Mesenchymal stem cell (in vitro differentiated cells and primary cell): ENCODE data around the gene VPS37B.

ENCODE experiments used
- DNase-seq: peaks from one replicate; pipeline ENCODE4 v3.0.0-alpha.2; 2013
- H2AFZ ChIP-seq: one replicate; pipeline ENCODE4 v1.6.1; 2013; ENCODE audit warnings: low read depth, mild to moderate bottlenecking, control low read depth, inconsistent platforms, low read length, moderate library complexity
- H2AK5ac ChIP-seq: 2 replicates; pipeline ENCODE4 v1.6.1; 2013; ENCODE audit warnings: low read length, moderate library complexity, mild to moderate bottlenecking, inconsistent platforms; ENCODE audit not compliant: severe bottlenecking
- H2BK120ac ChIP-seq: one replicate; pipeline ENCODE4 v1.6.1; 2013; ENCODE audit warnings: low read depth, mild to moderate bottlenecking, inconsistent platforms, low read length, moderate library complexity
- H2BK12ac ChIP-seq, 2 experiments: one replicate each; pipeline ENCODE4 v1.6.1; 2013; ENCODE audit warnings: inconsistent platforms in 2 of 2, low read length in 2 of 2, mild to moderate bottlenecking in 2 of 2, moderate library complexity in 2 of 2, control low read depth in 1 of 2
- H2BK15ac ChIP-seq: one replicate; pipeline ENCODE4 v1.6.1; 2013; ENCODE audit warnings: mild to moderate bottlenecking, low read depth, inconsistent platforms; ENCODE audit not compliant: poor library complexity, severe bottlenecking
- H2BK5ac ChIP-seq: 2 replicates; pipeline ENCODE4 v1.6.1; 2013; ENCODE audit warnings: low read depth, mild to moderate bottlenecking, low read length, control low read depth, inconsistent platforms; ENCODE audit not compliant: poor library complexity, severe bottlenecking
- H3K14ac ChIP-seq, 2 experiments: one replicate each; pipeline ENCODE4 v1.6.1; 2013; ENCODE audit warnings: inconsistent platforms in 2 of 2, low read length in 2 of 2, control low read depth in 1 of 2, mild to moderate bottlenecking in 1 of 2, moderate library complexity in 1 of 2
- H3K18ac ChIP-seq, 2 experiments: one replicate each; pipeline ENCODE4 v1.6.1; 2013; ENCODE audit warnings: inconsistent platforms in 2 of 2, low read length in 2 of 2, control low read depth in 1 of 2, low read depth in 1 of 2, mild to moderate bottlenecking in 1 of 2
- H3K23ac ChIP-seq, 2 experiments: one replicate each; pipeline ENCODE4 v1.6.1; 2013; ENCODE audit warnings: inconsistent platforms in 2 of 2, low read length in 2 of 2, mild to moderate bottlenecking in 2 of 2, moderate library complexity in 2 of 2, control low read depth in 1 of 2
- H3K27ac ChIP-seq: 2 replicates; pipeline ENCODE4 v1.5.1; 2013; ENCODE audit warnings: mild to moderate bottlenecking, moderate library complexity, low read length, control low read depth, inconsistent platforms; ENCODE audit not compliant: poor library complexity, severe bottlenecking
- H3K27me3 ChIP-seq, 2 experiments: 2 replicates each; pipeline versions ENCODE4 v1.6.1 to v1.7.0; 2013; ENCODE audit warnings: low read length in 2 of 2, mild to moderate bottlenecking in 2 of 2, moderate library complexity in 2 of 2, control low read depth in 1 of 2, inconsistent platforms in 1 of 2; ENCODE audit not compliant: control insufficient read depth in 1 of 2, insufficient read depth in 1 of 2
- H3K36me3 ChIP-seq, 2 experiments: 2 replicates each; pipeline versions ENCODE4 v1.6.1 to v1.7.0; 2013; ENCODE audit warnings: low read length in 2 of 2, control low read depth in 1 of 2, inconsistent platforms in 1 of 2, low read depth in 1 of 2, mild to moderate bottlenecking in 1 of 2; ENCODE audit not compliant: insufficient read depth in 2 of 2, control insufficient read depth in 1 of 2
- H3K4ac ChIP-seq, 2 experiments: one replicate each; pipeline ENCODE4 v1.6.1; 2013; ENCODE audit warnings: inconsistent platforms in 2 of 2, low read length in 2 of 2, mild to moderate bottlenecking in 2 of 2, moderate library complexity in 2 of 2, control low read depth in 1 of 2, low read depth in 1 of 2
- H3K4me1 ChIP-seq: 2 replicates; pipeline ENCODE4 v1.6.1; 2013; ENCODE audit warnings: low read depth, low read length, control low read depth; ENCODE audit not compliant: control insufficient read depth, insufficient read depth
- H3K4me2 ChIP-seq: 2 replicates; pipeline ENCODE4 v1.6.1; 2013; ENCODE audit warnings: low read length, mild to moderate bottlenecking, inconsistent platforms; ENCODE audit not compliant: poor library complexity, severe bottlenecking
- H3K4me3 ChIP-seq, 2 experiments: 2 replicates each; pipeline versions ENCODE4 v1.5.1 to v1.7.0; 2013; ENCODE audit warnings: low read length in 2 of 2, mild to moderate bottlenecking in 2 of 2, control low read depth in 1 of 2, low read depth in 1 of 2; ENCODE audit not compliant: insufficient read depth in 1 of 2
- H3K79me1 ChIP-seq: replicated peaks from 2 replicates; pipeline ENCODE4 v1.6.1; 2013; ENCODE audit warnings: mild to moderate bottlenecking, control low read depth, low read length, inconsistent platforms; ENCODE audit not compliant: poor library complexity, severe bottlenecking
- H3K9ac ChIP-seq: 2 replicates; pipeline ENCODE4 v1.7.0; 2013; ENCODE audit warnings: mild to moderate bottlenecking, low read length, moderate library complexity
- H3K9me3 ChIP-seq: 2 replicates; pipeline ENCODE4 v1.7.0; 2013; ENCODE audit warnings: mild to moderate bottlenecking, low read length; ENCODE audit not compliant: control insufficient read depth
- H4K8ac ChIP-seq: one replicate; pipeline ENCODE4 v1.6.1; 2013; ENCODE audit warnings: inconsistent platforms, mild to moderate bottlenecking, low read length, moderate library complexity
- H4K91ac ChIP-seq: one replicate; pipeline ENCODE4 v1.6.1; 2013; ENCODE audit warnings: mild to moderate bottlenecking, low read length, inconsistent platforms
- WGBS: methylation state at CpG from one replicate; pipeline ENCODE4 v1.1.7; 2013; ENCODE audit warnings: mixed read lengths; 5-methylcytosine and 5-hydroxymethylcytosine counted together

The VPS37B gene

DNA sequence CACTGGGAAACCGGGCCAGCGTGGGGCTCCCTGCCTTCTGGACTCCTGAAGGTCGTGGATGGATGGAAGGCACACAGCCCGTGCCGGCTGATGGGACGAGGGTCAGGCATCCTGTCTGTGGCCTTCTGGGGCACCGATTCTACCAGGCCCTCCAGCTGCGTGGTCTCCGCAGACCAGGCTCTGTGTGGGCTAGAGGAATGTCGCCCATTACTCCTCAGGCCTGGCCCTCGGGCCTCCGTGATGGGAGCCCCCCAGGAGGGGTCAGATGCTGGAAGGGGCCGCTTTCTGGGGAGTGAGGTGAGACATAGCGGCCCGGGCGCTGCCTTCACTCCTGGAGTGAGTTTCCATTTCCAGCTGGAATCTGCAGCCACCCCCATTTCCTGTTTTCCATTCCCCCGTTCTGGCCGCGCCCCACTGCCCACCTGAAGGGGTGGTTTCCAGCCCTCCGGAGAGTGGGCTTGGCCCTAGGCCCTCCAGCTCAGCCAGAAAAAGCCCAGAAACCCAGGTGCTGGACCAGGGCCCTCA, 33.8 kb downstream of the VPS37B start:
- no peaks in the 10 kb centered on the region for H3K27me3 ChIP-seq
- H2BK15ac ChIP-seq = no peak overlapping the region
- no peak overlapping the region for H2BK5ac ChIP-seq
- H4K91ac ChIP-seq = no peak overlapping the region
- peak overlapping the region; percentile 13 for H3K27ac ChIP-seq
- H3K4me2 ChIP-seq = no peak overlapping the region
- H3K4me3 ChIP-seq = no peak overlapping the region
- H2AK5ac ChIP-seq = no peak overlapping the region
- H3K36me3 ChIP-seq = peaks cover 33 to 84% of the 10 kb centered on the region in 2 experiments
- no peak overlapping the region for H3K4ac ChIP-seq
- H4K8ac ChIP-seq = no peak overlapping the region
- no peak overlapping the region for H2BK120ac ChIP-seq
- H3K9me3 ChIP-seq = no peaks in the 10 kb centered on the region
- WGBS = 80% methylated on average over 20 of the region's 20 CpGs
- H3K9ac ChIP-seq = peak overlapping the region; percentile 38
- DNase-seq = no peak
- peak overlapping the region in 1 of 2 experiments; percentile 1 for H3K18ac ChIP-seq
- H2BK12ac ChIP-seq = no peak overlapping the region
- no peak overlapping the region for H3K23ac ChIP-seq
- peaks cover 28% of the 10 kb centered on the region for H3K79me1 ChIP-seq
- H2AFZ ChIP-seq = no peak overlapping the region
- H3K4me1 ChIP-seq = peaks cover 42% of the 10 kb centered on the region
- no peak overlapping the region for H3K14ac ChIP-seq

DNA sequence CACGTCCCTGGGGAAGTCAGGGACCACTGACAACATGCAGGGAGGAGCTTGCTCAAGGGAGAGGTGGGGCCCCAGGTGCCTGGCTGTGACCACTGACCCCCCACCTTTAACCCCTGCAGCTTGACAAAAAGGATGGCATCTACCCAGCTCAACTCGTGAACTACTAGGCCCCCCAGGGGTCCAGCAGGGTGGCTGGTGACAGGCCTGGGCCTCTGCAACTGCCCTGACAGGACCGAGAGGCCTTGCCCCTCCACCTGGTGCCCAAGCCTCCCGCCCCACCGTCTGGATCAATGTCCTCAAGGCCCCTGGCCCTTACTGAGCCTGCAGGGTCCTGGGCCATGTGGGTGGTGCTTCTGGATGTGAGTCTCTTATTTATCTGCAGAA, 34.3 kb downstream of the VPS37B start:
- H3K18ac ChIP-seq = no peak overlapping the region

GRCh38 chr12:122860854-122861586, 34.9 kb downstream of the VPS37B start:
- no peak overlapping the region for H3K4me3 ChIP-seq
- H2BK12ac ChIP-seq = no peak overlapping the region
- peaks cover 26 to 84% of the 10 kb centered on the region in 2 experiments for H3K36me3 ChIP-seq
- peak overlapping the region; percentile 38 for H2AK5ac ChIP-seq
- no peak overlapping the region for H3K4ac ChIP-seq
- H3K79me1 ChIP-seq = peaks cover 22% of the 10 kb centered on the region
- peak overlapping the region; percentile 19 for H4K91ac ChIP-seq
- H3K18ac ChIP-seq = no peak overlapping the region
- DNase-seq = no peak
- peak overlapping the region; percentile 26 for H3K9ac ChIP-seq
- no peak overlapping the region for H2BK120ac ChIP-seq
- no peak overlapping the region for H3K23ac ChIP-seq
- H3K14ac ChIP-seq = no peak overlapping the region
- H3K27me3 ChIP-seq = no peaks in the 10 kb centered on the region
- H4K8ac ChIP-seq = peak overlapping the region; percentile 45
- H3K27ac ChIP-seq = no peak overlapping the region
- no peak overlapping the region for H2BK5ac ChIP-seq
- H3K4me1 ChIP-seq = peaks cover 42% of the 10 kb centered on the region
- WGBS = 94% methylated on average over 23 of the region's 23 CpGs
- no peaks in the 10 kb centered on the region for H3K9me3 ChIP-seq
- no peak overlapping the region for H2AFZ ChIP-seq
- H3K4me2 ChIP-seq = no peak overlapping the region
- no peak overlapping the region for H2BK15ac ChIP-seq

More for the DNA sequence above, 34.3 kb downstream of the VPS37B start:
- Histone ChIP-seq H3K27ac (no peak overlapping the region), H3K4ac (no peak overlapping the region), H3K9ac (peak overlapping the region; percentile 38), H3K27me3 (no peaks in the 10 kb centered on the region), H2BK120ac (no peak overlapping the region), H3K36me3 (peaks cover 32 to 84% of the 10 kb centered on the region in 2 experiments), H2AFZ (no peak overlapping the region), H3K23ac (no peak overlapping the region), H3K14ac (no peak overlapping the region), H3K79me1 (peaks cover 25% of the 10 kb centered on the region), H3K4me2 (no peak overlapping the region), H4K91ac (no peak overlapping the region), H3K4me1 (peaks cover 42% of the 10 kb centered on the region), H2BK12ac (no peak overlapping the region), H4K8ac (no peak overlapping the region), H2BK5ac (no peak overlapping the region), H2AK5ac (peak overlapping the region; percentile 38), H3K4me3 (no peak overlapping the region), H2BK15ac (no peak overlapping the region), H3K9me3 (no peaks in the 10 kb centered on the region)
- 93% methylated on average over 5 of the region's 5 CpGs for WGBS
- no peak for DNase-seq

DNA sequence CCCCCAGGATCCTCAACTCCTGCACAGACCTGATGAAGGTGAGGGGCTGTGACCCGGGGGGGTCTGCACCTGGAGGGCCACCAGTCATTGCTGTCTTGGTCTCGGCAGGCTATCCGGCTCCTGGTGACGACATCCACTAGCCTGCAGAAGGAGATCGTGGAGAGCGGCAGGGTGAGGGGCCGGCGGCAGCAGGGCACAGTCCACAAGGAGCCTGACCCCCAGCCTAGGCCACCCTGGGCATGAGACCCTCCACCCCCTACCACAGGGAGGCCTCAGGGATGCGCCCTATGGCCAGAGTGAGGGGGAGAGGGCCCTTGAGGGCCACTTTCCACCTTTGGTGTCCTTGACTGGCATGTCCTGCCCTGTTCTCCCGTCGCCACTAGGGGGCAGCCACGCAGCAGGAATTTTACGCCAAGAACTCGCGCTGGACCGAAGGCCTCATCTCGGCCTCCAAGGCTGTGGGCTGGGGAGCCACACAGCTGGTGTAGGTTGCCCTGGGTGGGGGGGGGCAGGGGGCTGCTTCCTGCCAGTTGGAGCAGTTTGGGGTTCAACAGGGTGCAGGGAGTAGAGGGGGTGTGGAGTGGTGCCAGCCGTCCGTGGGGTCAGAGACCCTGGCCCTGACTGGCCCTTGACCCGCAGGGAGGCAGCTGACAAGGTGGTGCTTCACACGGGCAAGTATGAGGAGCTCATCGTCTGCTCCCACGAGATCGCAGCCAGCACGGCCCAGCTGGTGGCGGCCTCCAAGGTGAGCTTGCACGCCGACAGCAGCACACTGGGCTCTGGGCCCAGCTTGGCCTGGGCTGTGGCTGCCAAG, 35.7 kb downstream of the VPS37B start:
- H2BK12ac ChIP-seq = no peak overlapping the region
- H2BK5ac ChIP-seq = no peak overlapping the region
- no peaks in the 10 kb centered on the region for H3K27me3 ChIP-seq
- no peak overlapping the region for H3K23ac ChIP-seq
- no peak overlapping the region for H2BK15ac ChIP-seq
- H3K14ac ChIP-seq = no peak overlapping the region
- no peak overlapping the region for H3K4me3 ChIP-seq
- H2BK120ac ChIP-seq = no peak overlapping the region
- WGBS = 44% methylated on average over 22 of the region's 28 CpGs
- no peak overlapping the region for H4K8ac ChIP-seq
- peaks cover 19% of the 10 kb centered on the region for H3K79me1 ChIP-seq
- no peak overlapping the region for H2AFZ ChIP-seq
- H3K4me2 ChIP-seq = no peak overlapping the region
- no peak overlapping the region for H3K27ac ChIP-seq
- no peak overlapping the region for H3K18ac ChIP-seq
- peak overlapping the region; percentile 26 for H3K9ac ChIP-seq
- H3K9me3 ChIP-seq = no peaks in the 10 kb centered on the region
- peak; percentile 75 for DNase-seq
- no peak overlapping the region for H3K4ac ChIP-seq
- peaks cover 36% of the 10 kb centered on the region for H3K4me1 ChIP-seq
- H2AK5ac ChIP-seq = peak overlapping the region; percentile 46
- peak overlapping the region; percentile 19 for H4K91ac ChIP-seq
- H3K36me3 ChIP-seq = peaks cover 19 to 84% of the 10 kb centered on the region in 2 experiments
